K562 (cell line): ENCODE measurements around the gene TIMP1. TPM values are rescaled to one million over a fixed set of nuclear protein-coding genes. Genes with fewer than 3 reads are reported as not detected.

Experiments
- MAZ ChIP-seq, 2 experiments: fragments of 450-650 bp in 1 of 2; sonication (generic) in 1 of 2; formaldehyde crosslinking; IDR thresholded peaks in 1 of 2; conservative IDR thresholded peaks in 1 of 2; 2 replicates each; pipeline versions ENCODE4 v1.4.0 to v1.5.0; 2020; ENCODE audit warnings: mild to moderate bottlenecking in 1 of 2, missing genetic modification reagents in 1 of 2
- MCM7 ChIP-seq, 2 experiments: fragments of 450-650 bp; IDR thresholded peaks; 2 replicates each; pipeline ENCODE4 v1.6.1; 2016 to 2018
- NEUROD1 ChIP-seq: fragments of 150-350 bp; IDR thresholded peaks from 2 replicates; pipeline ENCODE4 v1.6.1; 2014; ENCODE audit warnings: borderline replicate concordance, low read length, low read depth; ENCODE audit not compliant: partially characterized antibody
- PHB ChIP-seq: fragments of 250-450 bp; sonication (Bioruptor Pico); IDR thresholded peaks from 2 replicates; pipeline ENCODE4 v1.5.0; 2021
- RB1 ChIP-seq: fragments of 450-650 bp; IDR thresholded peaks from 2 replicates; pipeline ENCODE4 v1.6.1; 2017; ENCODE audit warnings: low read depth, mild to moderate bottlenecking
- SMAD4 ChIP-seq: fragments of 250-450 bp; sonication (Bioruptor Pico); conservative IDR thresholded peaks from 2 replicates; pipeline ENCODE4 v1.8.0; 2021; ENCODE audit warnings: inconsistent platforms, mild to moderate bottlenecking, moderate library complexity
- SNIP1 ChIP-seq: fragments of 450-650 bp; IDR thresholded peaks from 2 replicates; pipeline ENCODE4 v1.7.1; 2017; ENCODE audit warnings: low read depth, mild to moderate bottlenecking
- SRSF7 ChIP-seq: fragments of 200-400 bp; formaldehyde crosslinking; optimal IDR thresholded peaks from 2 replicates; pipeline ENCODE3; 2017; ENCODE audit warnings: mild to moderate bottlenecking, low read depth, low read length
- TAF9B ChIP-seq: fragments of 450-650 bp; IDR thresholded peaks from 2 replicates; pipeline ENCODE4 v1.6.1; 2018; ENCODE audit warnings: mild to moderate bottlenecking; ENCODE audit not compliant: partially characterized antibody
- TCF7L2 ChIP-seq: fragments of 150-350 bp; IDR thresholded peaks from 2 replicates; pipeline ENCODE4 v1.6.1; 2016; ENCODE audit warnings: low read depth, mild to moderate bottlenecking, low read length, moderate library complexity
- TRIM28 ChIP-seq: fragments of 450-650 bp; IDR thresholded peaks from 2 replicates; pipeline ENCODE4 v1.6.1; 2017
- ZBED1 ChIP-seq: IDR thresholded peaks from 2 replicates; pipeline ENCODE4 v1.6.1; 2014
- ZNF146 ChIP-seq: IDR thresholded peaks from one replicate; pipeline ENCODE4 v1.6.1; 2018; ENCODE audit warnings: missing compliant biosample characterization; ENCODE audit not compliant: unreplicated experiment
- polyA plus RNA-seq, 8 experiments: library from polyadenylated mRNA; depleted of rRNA in 4 of 8; stranded (reverse) in 5 of 8; unstranded in 3 of 8; fragments of >200 nt; fragmentation: Nextera tagmentation in 2 of 8; fragmentation: Illumina TruSeq in 1 of 8; extraction: Ambion mirVana in 2 of 8; extraction: Trizol in 1 of 8; gene quantifications; 2 replicates each; pipeline versions ENCODE4 v1.2.1 to v1.2.3, GENCODE V29; 2011 to 2014; ENCODE audit warnings: inconsistent platforms in 1 of 8, missing spikeins in 1 of 8
- total RNA-seq, 7 experiments: library from RNA; depleted of rRNA in 6 of 7; stranded (reverse); fragments of >200 nt in 6 of 7; fragmentation: Illumina TruSeq in 2 of 7; extraction: Trizol in 2 of 7; gene quantifications; 2 replicates each; pipeline versions ENCODE4 v1.2.1 to v1.2.3, GENCODE V29; 2011 to 2021; ENCODE audit warnings: low replicate concordance in 1 of 7
- TF ChIP-seq, protein P1 (sequence below), 2 experiments: fragments of 450-650 bp; formaldehyde crosslinking in 1 of 2; IDR thresholded peaks; 2 replicates each; pipeline versions ENCODE4 v1.4.0 to v1.6.1; 2014 to 2020; ENCODE audit warnings: mild to moderate bottlenecking in 2 of 2, borderline replicate concordance in 1 of 2, low read depth in 1 of 2
- TF ChIP-seq, protein P2 (sequence below): fragments of 450-650 bp; IDR thresholded peaks from 2 replicates; pipeline ENCODE4 v1.6.1; 2018; ENCODE audit not compliant: partially characterized antibody
- TF ChIP-seq, protein P3 (sequence below): fragments of 450-650 bp; IDR thresholded peaks from 2 replicates; pipeline ENCODE4 v1.6.1; 2016

Gene TIMP1
- total and polyA plus RNA-seq, 9 of the 15 experiments (the other 6 are each of a cell fraction or from before 2014, with no cell fraction given), result 115 to 699 (median 273) TPM

DNA sequence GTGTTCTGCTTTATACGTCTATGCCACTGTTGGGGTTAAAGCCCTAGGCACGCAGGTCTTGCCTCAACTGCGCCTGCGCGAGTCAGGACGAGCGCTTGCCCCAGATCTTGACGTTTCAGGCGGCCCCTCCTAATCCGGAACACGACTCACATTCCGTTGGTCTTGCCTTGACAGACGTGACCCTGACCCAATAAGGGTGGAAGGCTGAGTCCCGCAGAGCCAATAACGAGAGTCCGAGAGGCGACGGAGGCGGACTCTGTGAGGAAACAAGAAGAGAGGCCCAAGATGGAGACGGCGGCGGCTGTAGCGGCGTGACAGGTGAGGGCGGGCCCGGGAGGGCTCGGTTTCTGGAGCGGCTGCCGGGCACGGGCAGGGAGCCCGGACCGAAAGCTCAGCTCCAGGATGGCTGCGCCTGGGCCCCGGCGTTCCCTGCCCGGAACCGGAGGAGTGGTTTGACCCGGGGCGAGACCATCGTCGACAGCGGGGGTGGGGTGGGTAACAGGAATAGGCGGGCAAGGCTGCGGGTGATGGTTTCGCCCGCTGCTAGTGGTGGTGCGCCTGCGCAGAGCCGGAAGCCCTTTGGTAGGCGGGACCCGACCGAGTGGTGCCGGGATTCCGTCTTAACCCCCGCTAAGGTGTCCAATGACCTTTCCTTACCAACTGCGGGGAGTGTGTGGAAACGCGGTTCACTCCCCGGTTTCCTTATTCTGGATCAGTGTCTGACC is 21.1 kb upstream of the TIMP1 start, which contains the start of gene ARAF (continued):
- TF ChIP-seq, protein P1, sequence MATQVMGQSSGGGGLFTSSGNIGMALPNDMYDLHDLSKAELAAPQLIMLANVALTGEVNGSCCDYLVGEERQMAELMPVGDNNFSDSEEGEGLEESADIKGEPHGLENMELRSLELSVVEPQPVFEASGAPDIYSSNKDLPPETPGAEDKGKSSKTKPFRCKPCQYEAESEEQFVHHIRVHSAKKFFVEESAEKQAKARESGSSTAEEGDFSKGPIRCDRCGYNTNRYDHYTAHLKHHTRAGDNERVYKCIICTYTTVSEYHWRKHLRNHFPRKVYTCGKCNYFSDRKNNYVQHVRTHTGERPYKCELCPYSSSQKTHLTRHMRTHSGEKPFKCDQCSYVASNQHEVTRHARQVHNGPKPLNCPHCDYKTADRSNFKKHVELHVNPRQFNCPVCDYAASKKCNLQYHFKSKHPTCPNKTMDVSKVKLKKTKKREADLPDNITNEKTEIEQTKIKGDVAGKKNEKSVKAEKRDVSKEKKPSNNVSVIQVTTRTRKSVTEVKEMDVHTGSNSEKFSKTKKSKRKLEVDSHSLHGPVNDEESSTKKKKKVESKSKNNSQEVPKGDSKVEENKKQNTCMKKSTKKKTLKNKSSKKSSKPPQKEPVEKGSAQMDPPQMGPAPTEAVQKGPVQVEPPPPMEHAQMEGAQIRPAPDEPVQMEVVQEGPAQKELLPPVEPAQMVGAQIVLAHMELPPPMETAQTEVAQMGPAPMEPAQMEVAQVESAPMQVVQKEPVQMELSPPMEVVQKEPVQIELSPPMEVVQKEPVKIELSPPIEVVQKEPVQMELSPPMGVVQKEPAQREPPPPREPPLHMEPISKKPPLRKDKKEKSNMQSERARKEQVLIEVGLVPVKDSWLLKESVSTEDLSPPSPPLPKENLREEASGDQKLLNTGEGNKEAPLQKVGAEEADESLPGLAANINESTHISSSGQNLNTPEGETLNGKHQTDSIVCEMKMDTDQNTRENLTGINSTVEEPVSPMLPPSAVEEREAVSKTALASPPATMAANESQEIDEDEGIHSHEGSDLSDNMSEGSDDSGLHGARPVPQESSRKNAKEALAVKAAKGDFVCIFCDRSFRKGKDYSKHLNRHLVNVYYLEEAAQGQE (IDR thresholded peaks at IDR 0.05; ENCODE audit: borderline replicate concordance), result no peak
- TF ChIP-seq, protein P1 (CRISPR knock-in tag; IDR thresholded peaks at IDR 0.05; ENCODE audit: low read depth), result 0 out of 2 replicates have a peak, but pooled peaks have one; percentile 22
- TF ChIP-seq TRIM28, result no peak
- TF ChIP-seq, protein P2, sequence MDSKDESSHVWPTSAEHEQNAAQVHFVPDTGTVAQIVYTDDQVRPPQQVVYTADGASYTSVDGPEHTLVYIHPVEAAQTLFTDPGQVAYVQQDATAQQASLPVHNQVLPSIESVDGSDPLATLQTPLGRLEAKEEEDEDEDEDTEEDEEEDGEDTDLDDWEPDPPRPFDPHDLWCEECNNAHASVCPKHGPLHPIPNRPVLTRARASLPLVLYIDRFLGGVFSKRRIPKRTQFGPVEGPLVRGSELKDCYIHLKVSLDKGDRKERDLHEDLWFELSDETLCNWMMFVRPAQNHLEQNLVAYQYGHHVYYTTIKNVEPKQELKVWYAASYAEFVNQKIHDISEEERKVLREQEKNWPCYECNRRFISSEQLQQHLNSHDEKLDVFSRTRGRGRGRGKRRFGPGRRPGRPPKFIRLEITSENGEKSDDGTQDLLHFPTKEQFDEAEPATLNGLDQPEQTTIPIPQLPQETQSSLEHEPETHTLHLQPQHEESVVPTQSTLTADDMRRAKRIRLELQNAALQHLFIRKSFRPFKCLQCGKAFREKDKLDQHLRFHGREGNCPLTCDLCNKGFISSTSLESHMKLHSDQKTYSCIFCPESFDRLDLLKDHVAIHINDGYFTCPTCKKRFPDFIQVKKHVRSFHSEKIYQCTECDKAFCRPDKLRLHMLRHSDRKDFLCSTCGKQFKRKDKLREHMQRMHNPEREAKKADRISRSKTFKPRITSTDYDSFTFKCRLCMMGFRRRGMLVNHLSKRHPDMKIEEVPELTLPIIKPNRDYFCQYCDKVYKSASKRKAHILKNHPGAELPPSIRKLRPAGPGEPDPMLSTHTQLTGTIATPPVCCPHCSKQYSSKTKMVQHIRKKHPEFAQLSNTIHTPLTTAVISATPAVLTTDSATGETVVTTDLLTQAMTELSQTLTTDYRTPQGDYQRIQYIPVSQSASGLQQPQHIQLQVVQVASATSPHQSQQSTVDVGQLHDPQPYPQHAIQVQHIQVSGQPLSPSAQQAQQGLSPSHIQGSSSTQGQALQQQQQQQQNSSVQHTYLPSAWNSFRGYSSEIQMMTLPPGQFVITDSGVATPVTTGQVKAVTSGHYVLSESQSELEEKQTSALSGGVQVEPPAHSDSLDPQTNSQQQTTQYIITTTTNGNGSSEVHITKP, result peak; percentile 99
- peak; percentile 80 for TF ChIP-seq NEUROD1
- no peak for TF ChIP-seq ZBED1
- TF ChIP-seq PHB, result no peak
- TF ChIP-seq TAF9B, result peak; percentile 75
- peak; percentile 96 for TF ChIP-seq TCF7L2
- TF ChIP-seq ZNF146 (CRISPR knock-in tag), result no peak
- TF ChIP-seq MCM7 (IDR thresholded peaks at IDR 0.05), result no peak
- TF ChIP-seq SRSF7, result no peak
- TF ChIP-seq, protein P3, sequence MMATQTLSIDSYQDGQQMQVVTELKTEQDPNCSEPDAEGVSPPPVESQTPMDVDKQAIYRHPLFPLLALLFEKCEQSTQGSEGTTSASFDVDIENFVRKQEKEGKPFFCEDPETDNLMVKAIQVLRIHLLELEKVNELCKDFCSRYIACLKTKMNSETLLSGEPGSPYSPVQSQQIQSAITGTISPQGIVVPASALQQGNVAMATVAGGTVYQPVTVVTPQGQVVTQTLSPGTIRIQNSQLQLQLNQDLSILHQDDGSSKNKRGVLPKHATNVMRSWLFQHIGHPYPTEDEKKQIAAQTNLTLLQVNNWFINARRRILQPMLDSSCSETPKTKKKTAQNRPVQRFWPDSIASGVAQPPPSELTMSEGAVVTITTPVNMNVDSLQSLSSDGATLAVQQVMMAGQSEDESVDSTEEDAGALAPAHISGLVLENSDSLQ, result peak; percentile 99
- peak in 1 of 2 experiments; percentile 47; a peak in 1 of 4 replicates for TF ChIP-seq MAZ (CRISPR knock-in tag; conservative IDR thresholded peaks at IDR 0.05 in 1 of 2, IDR thresholded peaks at IDR 0.05 in 1 of 2)
- 0 out of 2 replicates have a peak, but pooled peaks have one; percentile 23 for TF ChIP-seq SMAD4 (CRISPR knock-in tag)
- TF ChIP-seq SNIP1, result no peak
- peak; percentile 88 for TF ChIP-seq RB1
